Endothelial cell of umbilical vein (primary cell): Measurements from ENCODE around the gene ACIN1. TPM values are rescaled to one million over a fixed set of nuclear protein-coding genes. Genes with fewer than 3 reads are reported as not detected.

Experiments
- BruUV-seq: library from RNA; stranded (reverse); fragments of 400-500 nt; replicated peaks from 2 replicates; lab custom pipeline; 2021; lab: Mats Ljungman, UMichigan
- CTCF ChIA-PET: fragments of 300-600, 350-600 bp; sonication (Branson Sonifier 250); formaldehyde crosslinking; loops from one replicate; lab custom pipeline; 2021; ENCODE audit warnings: antibody characterized with exemption, inconsistent platforms; lab: Charles Lee
- POLR2A ChIA-PET: fragments of 300-600, 350-600 bp; sonication (Branson Sonifier 250); formaldehyde crosslinking; loops from one replicate; lab custom pipeline; 2021; ENCODE audit warnings: antibody characterized with exemption, inconsistent platforms; lab: Charles Lee
- DNase-seq: peaks from one replicate; pipeline ENCODE4 v3.0.0-alpha.2; 2011; ENCODE audit warnings: low read depth, low spot score
- FAIRE-seq: peaks from 2 replicates; lab custom pipeline; 2011; peaks lifted over from hg19 to GRCh38; lab: Jason Lieb, UNC
- H2AFZ ChIP-seq: 2 replicates; pipeline ENCODE4 v1.6.0; 2012; ENCODE audit warnings: low read depth, low read length, control low read depth, inconsistent platforms
- H3K27ac ChIP-seq: 2 replicates; pipeline ENCODE4 v1.5.1; 2011; ENCODE audit warnings: low read depth, mild to moderate bottlenecking, control low read depth, low read length, moderate library complexity; ENCODE audit not compliant: insufficient read depth
- H3K27me3 ChIP-seq, 2 experiments: 2 replicates each; pipeline versions ENCODE4 v1.6.0 to v1.6.1; 2011; ENCODE audit warnings: low read length in 2 of 2, mixed read lengths in 1 of 2; ENCODE audit not compliant: control insufficient read depth in 2 of 2, insufficient read depth in 2 of 2
- H3K36me3 ChIP-seq, 2 experiments: 2 replicates in 1 of 2; 3 replicates in 1 of 2; pipeline ENCODE4 v1.5.1; 2011; ENCODE audit warnings: low read length in 2 of 2, mild to moderate bottlenecking in 1 of 2, moderate library complexity in 1 of 2; ENCODE audit not compliant: control insufficient read depth in 2 of 2, insufficient read depth in 2 of 2; ENCODE audit errors: extremely low read depth in 1 of 2
- H3K4me1 ChIP-seq: 3 replicates; pipeline ENCODE4 v1.5.1; 2011; ENCODE audit warnings: mild to moderate bottlenecking, low read length; ENCODE audit not compliant: control insufficient read depth, insufficient read depth; ENCODE audit errors: extremely low read depth
- H3K4me2 ChIP-seq: 2 replicates; pipeline ENCODE4 v1.6.1; 2011; ENCODE audit warnings: low read length, control low read depth, mixed read lengths; ENCODE audit not compliant: insufficient read depth
- H3K4me3 ChIP-seq, 3 experiments: fragments of 200-600 bp in 1 of 3; sonication (generic), shearing (Covaris generic) in 1 of 3; replicated peaks in 1 of 3; 2 replicates each; pipeline ENCODE4 v1.5.1; 2011 to 2016; ENCODE audit warnings: control low read depth in 3 of 3, low read length in 3 of 3, mild to moderate bottlenecking in 2 of 3, inconsistent platforms in 1 of 3, low read depth in 1 of 3, moderate library complexity in 1 of 3; ENCODE audit not compliant: insufficient read depth in 1 of 3
- H3K79me2 ChIP-seq: 2 replicates; pipeline ENCODE4 v1.6.0; 2012; ENCODE audit warnings: low read length, inconsistent platforms; ENCODE audit not compliant: control insufficient read depth, insufficient read depth
- H3K9ac ChIP-seq: replicated peaks from 2 replicates; pipeline ENCODE3; 2011; ENCODE audit warnings: low read length, control low read depth; ENCODE audit not compliant: insufficient read depth; ENCODE audit errors: extremely low read depth
- H3K9me1 ChIP-seq: replicated peaks from 3 replicates; pipeline ENCODE4 v1.6.0; 2011; ENCODE audit warnings: mild to moderate bottlenecking, low read length; ENCODE audit not compliant: control insufficient read depth, insufficient read depth; ENCODE audit errors: extremely low read depth
- H3K9me3 ChIP-seq: replicated peaks from 2 replicates; pipeline ENCODE4 v1.5.1; 2012; ENCODE audit warnings: low read length, inconsistent platforms; ENCODE audit not compliant: control insufficient read depth, insufficient read depth
- H4K20me1 ChIP-seq: replicated peaks from 2 replicates; pipeline ENCODE3; 2011; ENCODE audit warnings: mild to moderate bottlenecking, low read length; ENCODE audit not compliant: control insufficient read depth, insufficient read depth; ENCODE audit errors: extremely low read depth
- EZH2 ChIP-seq: IDR thresholded peaks from 2 replicates; pipeline ENCODE4 v1.6.1; 2012; ENCODE audit warnings: borderline replicate concordance, low read depth, mild to moderate bottlenecking, moderate library complexity, low read length, inconsistent platforms; ENCODE audit not compliant: severe bottlenecking
- FOS ChIP-seq: IDR thresholded peaks from 2 replicates; pipeline ENCODE4 v1.6.1; 2011; ENCODE audit warnings: mild to moderate bottlenecking, low read length, moderate library complexity, borderline replicate concordance; ENCODE audit not compliant: insufficient read depth
- GATA2 ChIP-seq: IDR thresholded peaks from 2 replicates; pipeline ENCODE4 v1.7.0; 2011; ENCODE audit warnings: low read depth, mild to moderate bottlenecking, moderate library complexity, mixed read lengths, low read length; ENCODE audit not compliant: insufficient read length, insufficient read depth
- JUN ChIP-seq: IDR thresholded peaks from 2 replicates; pipeline ENCODE4 v1.6.1; 2011; ENCODE audit warnings: borderline replicate concordance, low read depth; ENCODE audit not compliant: insufficient read length, insufficient read depth
- MYC ChIP-seq: IDR thresholded peaks from one replicate; pipeline ENCODE4 v1.6.1; 2011; ENCODE audit warnings: mild to moderate bottlenecking, low read depth, low read length
- POLR2A ChIP-seq: IDR thresholded peaks from 2 replicates; pipeline ENCODE4 v1.6.1; 2012; ENCODE audit warnings: low read depth, mild to moderate bottlenecking, control low read depth, low read length
- POLR2AphosphoS5 ChIP-seq: IDR thresholded peaks from 2 replicates; pipeline ENCODE4 v1.6.1; 2012; ENCODE audit warnings: low read depth, mild to moderate bottlenecking, control low read depth, low read length, moderate library complexity; ENCODE audit not compliant: insufficient read depth
- dilution Hi-C: fragments of 300-500 bp; cut with MboI; formaldehyde crosslinking; loops from one replicate; pipeline ENCODE4 v1.15.0; 2019; ENCODE audit warnings: low sequenced_read_pairs; ENCODE audit not compliant: extremely low pct_ligation_motif_present
- intact Hi-C: fragments of 100-400 bp; cut with micrococcal nuclease; formaldehyde crosslinking; loops from one replicate; pipeline ENCODE4 v1.10.0; 2022
- polyA plus RNA-seq, 4 experiments: library from polyadenylated mRNA; depleted of rRNA in 3 of 4; stranded (reverse) in 3 of 4; unstranded in 1 of 4; fragments of >200 nt; gene quantifications; 2 replicates each; pipeline versions ENCODE4 v1.2.1 to v1.2.3, GENCODE V29; 2011 to 2012; ENCODE audit warnings: missing spikeins in 1 of 4
- total RNA-seq: library from RNA; stranded (reverse); gene quantifications from 2 replicates; pipeline ENCODE4 v1.2.3, GENCODE V29; 2021
- TF ChIP-seq, protein P1 (sequence below): IDR thresholded peaks from 2 replicates; pipeline ENCODE4 v1.6.1; 2011; ENCODE audit not compliant: insufficient read depth, insufficient read length
- TF ChIP-seq, protein P2 (sequence below), 2 donors: IDR thresholded peaks; 1 replicate in 1 of 2; 2 replicates in 1 of 2; pipeline ENCODE4 v1.5.1; 2011; ENCODE audit warnings: low read length in 2 of 2, mild to moderate bottlenecking in 2 of 2, moderate library complexity in 2 of 2, control low read depth in 1 of 2, inconsistent platforms in 1 of 2, low read depth in 1 of 2; ENCODE audit not compliant: insufficient read depth in 1 of 2; ENCODE audit errors: extremely low read depth in 1 of 2

ACIN1 gene
- total and polyA plus RNA-seq, 2 donors (not counting 3 experiments of a cell fraction or from before 2014, with no cell fraction given), result 146 to 240 TPM

- Histone ChIP-seq H3K27ac (no peak overlapping the region), H3K9ac (no peak overlapping the region), H3K9me3 (no peaks in the 10 kb centered on the region), H3K4me1 (peaks cover 29% of the 10 kb centered on the region), H3K4me2 (no peak overlapping the region), H3K27me3 (no peaks in the 10 kb centered on the region), H3K9me1 (no peaks in the 10 kb centered on the region), H2AFZ (no peak overlapping the region), H4K20me1 (no peaks in the 10 kb centered on the region), H3K36me3 (no peaks in the 10 kb centered on the region), H3K79me2 (no peaks in the 10 kb centered on the region), H3K4me3 (no peak overlapping the region)
- intact Hi-C loops, result no loop called here
- TF ChIP-seq GATA2 (peak; percentile 52), POLR2A (no peak), MYC (no peak)
- DNase-seq (no peak), FAIRE-seq (no peak)
- ChIA-PET POLR2A (no interaction called here), CTCF (interaction anchor here (0.8 to 14.5 kb wide), 5 partner anchors 8 to 52 kb away, joined by 3 to 1289 read pairs (median 6); partner anchors contain the start of gene SLC7A8)
- BruUV-seq, result no TSS peak
- dilution Hi-C loops, result no loop called here
These were observed 34.2 kb upstream of the ACIN1 start for GRCh38 chr14:23128969-23129758.

DNA sequence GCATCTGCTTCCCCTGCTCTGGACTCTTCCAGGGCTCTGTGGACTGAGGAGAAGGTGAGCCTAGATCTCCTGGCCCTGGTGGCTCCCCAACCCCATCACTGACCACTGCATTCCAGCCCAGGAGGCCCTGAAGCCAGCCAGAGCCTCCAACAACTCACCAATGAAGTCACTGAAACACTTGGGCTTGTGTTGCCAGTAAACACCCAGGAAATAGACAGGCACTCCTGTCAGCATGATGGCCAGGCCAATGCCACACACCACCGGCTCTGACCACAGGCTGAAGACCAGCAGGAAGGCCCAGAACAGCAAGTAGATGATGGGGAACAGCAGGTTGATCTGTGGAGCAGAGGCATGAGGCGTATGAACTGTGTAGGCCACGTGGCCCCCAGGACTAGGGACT lies 32.9 kb upstream of the ACIN1 start:
- no peaks in the 10 kb centered on the region for H3K36me3 ChIP-seq
- no TSS peak for BruUV-seq
- H3K4me1 ChIP-seq, result peaks cover 32% of the 10 kb centered on the region
- H3K4me3 ChIP-seq, result no peak overlapping the region
- ChIA-PET CTCF (interaction anchor here (14.5 kb wide), 1 partner anchor 51 kb away, joined by 1289 read pairs; the partner anchor contains the start of gene SLC7A8), POLR2A (no interaction called here)
- H2AFZ ChIP-seq, result no peak overlapping the region
- no peaks in the 10 kb centered on the region for H3K9me3 ChIP-seq
- H3K27me3 ChIP-seq, result no peaks in the 10 kb centered on the region
- no peaks in the 10 kb centered on the region for H3K9me1 ChIP-seq
- no peak overlapping the region for H3K27ac ChIP-seq
- H3K4me2 ChIP-seq, result no peak overlapping the region
- DNase-seq, result no peak
- H3K9ac ChIP-seq, result no peak overlapping the region
- no peak for FAIRE-seq
- H3K79me2 ChIP-seq, result no peaks in the 10 kb centered on the region
- TF ChIP-seq POLR2AphosphoS5 (no peak), GATA2 (no peak), MYC (no peak), EZH2 (no peak), POLR2A (no peak), JUN (no peak), FOS (no peak)
- TF ChIP-seq, protein P1, sequence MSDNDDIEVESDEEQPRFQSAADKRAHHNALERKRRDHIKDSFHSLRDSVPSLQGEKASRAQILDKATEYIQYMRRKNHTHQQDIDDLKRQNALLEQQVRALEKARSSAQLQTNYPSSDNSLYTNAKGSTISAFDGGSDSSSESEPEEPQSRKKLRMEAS, result no peak
- TF ChIP-seq, protein P2, sequence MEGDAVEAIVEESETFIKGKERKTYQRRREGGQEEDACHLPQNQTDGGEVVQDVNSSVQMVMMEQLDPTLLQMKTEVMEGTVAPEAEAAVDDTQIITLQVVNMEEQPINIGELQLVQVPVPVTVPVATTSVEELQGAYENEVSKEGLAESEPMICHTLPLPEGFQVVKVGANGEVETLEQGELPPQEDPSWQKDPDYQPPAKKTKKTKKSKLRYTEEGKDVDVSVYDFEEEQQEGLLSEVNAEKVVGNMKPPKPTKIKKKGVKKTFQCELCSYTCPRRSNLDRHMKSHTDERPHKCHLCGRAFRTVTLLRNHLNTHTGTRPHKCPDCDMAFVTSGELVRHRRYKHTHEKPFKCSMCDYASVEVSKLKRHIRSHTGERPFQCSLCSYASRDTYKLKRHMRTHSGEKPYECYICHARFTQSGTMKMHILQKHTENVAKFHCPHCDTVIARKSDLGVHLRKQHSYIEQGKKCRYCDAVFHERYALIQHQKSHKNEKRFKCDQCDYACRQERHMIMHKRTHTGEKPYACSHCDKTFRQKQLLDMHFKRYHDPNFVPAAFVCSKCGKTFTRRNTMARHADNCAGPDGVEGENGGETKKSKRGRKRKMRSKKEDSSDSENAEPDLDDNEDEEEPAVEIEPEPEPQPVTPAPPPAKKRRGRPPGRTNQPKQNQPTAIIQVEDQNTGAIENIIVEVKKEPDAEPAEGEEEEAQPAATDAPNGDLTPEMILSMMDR (IDR thresholded peaks at IDR 0.05; ENCODE audit: extremely low read depth in 1 of 2, insufficient read depth in 1 of 2, low read depth in 1 of 2, low read length in 2 of 2), result no peak
- intact Hi-C loops (no loop called here), dilution Hi-C loops (no loop called here)
- H4K20me1 ChIP-seq, result no peaks in the 10 kb centered on the region
